ENCODE measurements around the gene RALGPS2. TPM values are rescaled to one million over a fixed set of nuclear protein-coding genes. Genes with fewer than 3 reads are reported as not detected.
"Not testable (repeated sequence)": the region's sequence is repeated elsewhere in the genome, so short reads cannot be mapped to it uniquely, and the experiment has no call there.

Gene RALGPS2
- total and polyA plus RNA-seq, 9 of the 15 experiments (the other 6 are each of a cell fraction or from before 2014, with no cell fraction given), result 0.28 to 6.5 (median 2.6) TPM

DNA sequence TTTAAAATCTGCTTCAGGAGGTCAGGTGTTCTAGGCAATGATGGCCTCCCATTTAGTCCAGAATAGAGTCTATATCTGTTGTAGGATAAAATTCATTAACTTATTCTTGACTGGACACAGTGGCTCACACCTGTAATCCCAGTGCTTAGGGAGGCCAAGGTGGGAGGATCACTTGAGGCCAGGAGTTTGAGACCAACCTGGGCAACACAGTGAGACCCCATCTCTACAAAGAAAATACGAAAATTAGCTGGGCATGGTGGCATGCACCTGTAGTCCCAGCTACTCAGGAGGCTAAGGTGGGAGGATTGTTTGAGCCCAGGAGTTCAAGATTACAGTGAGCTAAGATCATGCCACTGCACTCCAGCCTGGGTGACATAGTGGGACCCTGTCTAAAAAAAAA lies 122.9 kb downstream of the RALGPS2 start:
- BruUV-seq (replicated peaks); H3K4me1 ChIP-seq (replicated peaks in 1 of 2; ENCODE audit: control insufficient read depth in 2 of 2, insufficient read depth in 2 of 2, low read length in 2 of 2); H3K4me2 ChIP-seq (ENCODE audit: insufficient read depth, low read length); H3K4me3 ChIP-seq; DNase-seq (ENCODE audit: extremely low read depth in 1 of 4, low spot score in 3 of 4); FAIRE-seq; POLR2A ChIA-PET; in situ Hi-C loops (cut with MboI); H3K36me3 ChIP-seq (ENCODE audit: control insufficient read depth, insufficient read depth, low read length); CTCF ChIA-PET (ENCODE audit: low intra/inter-chr PET ratio); H3K27me3 ChIP-seq (ENCODE audit: control insufficient read depth in 2 of 2, insufficient read depth in 2 of 2, low read length in 2 of 2); H2AFZ ChIP-seq (ENCODE audit: low read depth, low read length); H3K9ac ChIP-seq (ENCODE audit: insufficient read depth in 1 of 2, low read depth in 2 of 2, low read length in 2 of 2); intact Hi-C loops (cut with micrococcal nuclease); H4K20me1 ChIP-seq (replicated peaks; ENCODE audit: control insufficient read depth, insufficient read depth, low read length); H3K9me3 ChIP-seq (replicated peaks; ENCODE audit: control insufficient read depth, insufficient read depth, low read depth, low read length); H3K79me2 ChIP-seq (ENCODE audit: control insufficient read depth, insufficient read depth, low read length); ATAC-seq; H3K27ac ChIP-seq (ENCODE audit: extremely low read depth, low read depth, low read length); H3K9me1 ChIP-seq (ENCODE audit: control insufficient read depth, insufficient read depth, low read length): not testable (repeated sequence)
- 0% methylated on average over 1 of the region's 1 CpG for WGBS (ENCODE audit: insufficient coverage, low coverage, missing lambda C conversion rate)
- 0 out of 2 replicates have a peak, but pooled peaks have one; percentile 15 for TF ChIP-seq ZNF121 (CRISPR knock-in tag; conservative IDR thresholded peaks at IDR 0.05)

DNA sequence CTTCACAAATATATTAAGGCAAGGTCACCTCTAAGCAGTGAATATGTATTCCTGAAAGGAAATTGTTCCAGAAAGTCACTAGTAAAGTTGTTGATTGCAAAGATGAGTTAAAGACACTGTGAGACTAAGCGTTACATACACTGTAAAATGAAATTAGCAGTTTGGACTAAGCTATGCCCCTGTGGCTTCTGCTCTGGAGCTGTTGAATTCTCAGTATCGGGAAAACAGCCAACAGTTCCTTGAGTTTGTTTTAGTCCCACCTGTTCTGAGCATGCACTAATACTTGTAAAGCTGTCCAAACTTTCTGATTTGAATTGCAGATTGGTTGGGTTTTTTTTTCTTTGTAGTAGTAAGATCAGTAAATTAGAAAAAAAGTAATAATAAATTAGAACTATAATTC lies 124.9 kb downstream of the RALGPS2 start:
- Histone ChIP-seq H3K9me3 (replicated peaks; ENCODE audit: control insufficient read depth, insufficient read depth, low read depth, low read length) (no peaks in the 10 kb centered on the region), H3K4me3 (no peak overlapping the region), H3K36me3 (ENCODE audit: control insufficient read depth, insufficient read depth, low read length) (no peaks in the 10 kb centered on the region), H3K79me2 (ENCODE audit: control insufficient read depth, insufficient read depth, low read length) (no peaks in the 10 kb centered on the region), H3K4me1 (replicated peaks in 1 of 2; ENCODE audit: control insufficient read depth in 2 of 2, insufficient read depth in 2 of 2, low read length in 2 of 2) (no peaks in the 10 kb centered on the region), H2AFZ (ENCODE audit: low read depth, low read length) (no peak overlapping the region), H3K4me2 (ENCODE audit: insufficient read depth, low read length) (no peak overlapping the region), H3K27ac (ENCODE audit: extremely low read depth, low read depth, low read length) (no peak overlapping the region), H3K27me3 (ENCODE audit: control insufficient read depth in 2 of 2, insufficient read depth in 2 of 2, low read length in 2 of 2) (no peaks in the 10 kb centered on the region), H3K9me1 (ENCODE audit: control insufficient read depth, insufficient read depth, low read length) (no peaks in the 10 kb centered on the region), H4K20me1 (replicated peaks; ENCODE audit: control insufficient read depth, insufficient read depth, low read length) (no peaks in the 10 kb centered on the region), H3K9ac (ENCODE audit: insufficient read depth in 1 of 2, low read depth in 2 of 2, low read length in 2 of 2) (no peak overlapping the region)
- no peak for FAIRE-seq
- in situ Hi-C loops (cut with MboI) (no loop called here), intact Hi-C loops (cut with micrococcal nuclease) (no loop called here)
- CTCF ChIA-PET (ENCODE audit: low intra/inter-chr PET ratio), result interaction anchor here (0.6 kb wide), 1 partner anchor 40 kb away, joined by 3 read pairs; no protein-coding TSS in a partner anchor
- no TSS peak for BruUV-seq (replicated peaks)
- POLR2A ChIA-PET, result interaction anchor here (0.7 kb wide), 1 partner anchor 895 kb away, joined by 3 read pairs; no protein-coding TSS in a partner anchor
- no peak for DNase-seq (ENCODE audit: extremely low read depth in 1 of 4, low spot score in 3 of 4)
- WGBS (ENCODE audit: insufficient coverage, low coverage, missing lambda C conversion rate), result 0% methylated on average over 2 of the region's 2 CpGs
- no peak for ATAC-seq
- TF ChIP-seq SMC3 (conservative IDR thresholded peaks at IDR 0.05; ENCODE audit: insufficient read depth, low read depth, low read length) (no peak), ZNF23 (CRISPR knock-in tag; IDR thresholded peaks at IDR 0.05) (no peak), ZNF717 (CRISPR knock-in tag; IDR thresholded peaks at IDR 0.05) (no peak), ZNF766 (CRISPR knock-in tag; conservative IDR thresholded peaks at IDR 0.05) (no peak), RAD51 (IDR thresholded peaks at IDR 0.05; ENCODE audit: borderline replicate concordance, low read depth) (no peak), U2AF1 (optimal IDR thresholded peaks at IDR 0.05; ENCODE audit: low read depth, low read length) (no peak), YBX1 (IDR thresholded peaks at IDR 0.05) (no peak), RCOR1 (IDR thresholded peaks at IDR 0.05; ENCODE audit: borderline replicate concordance in 1 of 2, low read depth in 2 of 2, low read length in 2 of 2) (no peak), ZNF41 (CRISPR knock-in tag; conservative IDR thresholded peaks at IDR 0.05) (no peak)
- TF ChIP-seq, protein P1, sequence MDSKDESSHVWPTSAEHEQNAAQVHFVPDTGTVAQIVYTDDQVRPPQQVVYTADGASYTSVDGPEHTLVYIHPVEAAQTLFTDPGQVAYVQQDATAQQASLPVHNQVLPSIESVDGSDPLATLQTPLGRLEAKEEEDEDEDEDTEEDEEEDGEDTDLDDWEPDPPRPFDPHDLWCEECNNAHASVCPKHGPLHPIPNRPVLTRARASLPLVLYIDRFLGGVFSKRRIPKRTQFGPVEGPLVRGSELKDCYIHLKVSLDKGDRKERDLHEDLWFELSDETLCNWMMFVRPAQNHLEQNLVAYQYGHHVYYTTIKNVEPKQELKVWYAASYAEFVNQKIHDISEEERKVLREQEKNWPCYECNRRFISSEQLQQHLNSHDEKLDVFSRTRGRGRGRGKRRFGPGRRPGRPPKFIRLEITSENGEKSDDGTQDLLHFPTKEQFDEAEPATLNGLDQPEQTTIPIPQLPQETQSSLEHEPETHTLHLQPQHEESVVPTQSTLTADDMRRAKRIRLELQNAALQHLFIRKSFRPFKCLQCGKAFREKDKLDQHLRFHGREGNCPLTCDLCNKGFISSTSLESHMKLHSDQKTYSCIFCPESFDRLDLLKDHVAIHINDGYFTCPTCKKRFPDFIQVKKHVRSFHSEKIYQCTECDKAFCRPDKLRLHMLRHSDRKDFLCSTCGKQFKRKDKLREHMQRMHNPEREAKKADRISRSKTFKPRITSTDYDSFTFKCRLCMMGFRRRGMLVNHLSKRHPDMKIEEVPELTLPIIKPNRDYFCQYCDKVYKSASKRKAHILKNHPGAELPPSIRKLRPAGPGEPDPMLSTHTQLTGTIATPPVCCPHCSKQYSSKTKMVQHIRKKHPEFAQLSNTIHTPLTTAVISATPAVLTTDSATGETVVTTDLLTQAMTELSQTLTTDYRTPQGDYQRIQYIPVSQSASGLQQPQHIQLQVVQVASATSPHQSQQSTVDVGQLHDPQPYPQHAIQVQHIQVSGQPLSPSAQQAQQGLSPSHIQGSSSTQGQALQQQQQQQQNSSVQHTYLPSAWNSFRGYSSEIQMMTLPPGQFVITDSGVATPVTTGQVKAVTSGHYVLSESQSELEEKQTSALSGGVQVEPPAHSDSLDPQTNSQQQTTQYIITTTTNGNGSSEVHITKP (IDR thresholded peaks at IDR 0.05; ENCODE audit: partially characterized antibody), result no peak
- TF ChIP-seq, protein P2, sequence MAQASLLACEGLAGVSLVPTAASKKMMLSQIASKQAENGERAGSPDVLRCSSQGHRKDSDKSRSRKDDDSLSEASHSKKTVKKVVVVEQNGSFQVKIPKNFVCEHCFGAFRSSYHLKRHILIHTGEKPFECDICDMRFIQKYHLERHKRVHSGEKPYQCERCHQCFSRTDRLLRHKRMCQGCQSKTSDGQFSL (CRISPR knock-in tag; IDR thresholded peaks at IDR 0.05), result no peak
- TF ChIP-seq, protein P2 (tag; IDR thresholded peaks at IDR 0.05), result no peak
